Neural progenitor cell (in vitro differentiated cells): ENCODE data around the gene CKMT2. TPM values are rescaled to one million over a fixed set of nuclear protein-coding genes. Genes with fewer than 3 reads are reported as not detected.

Experiments used
- DNase-seq: peaks from one replicate; pipeline ENCODE4 v3.0.0-alpha.2; 2016; ENCODE audit warnings: low spot score
- H2AFZ ChIP-seq: fragments of 200-600 bp; sonication (generic); replicated peaks from 2 replicates; pipeline ENCODE4 v1.6.1; 2016; ENCODE audit warnings: antibody characterized with exemption
- H3F3A ChIP-seq: fragments of 200-600 bp; sonication (generic); 2 replicates; pipeline ENCODE4 v1.6.1; 2016; ENCODE audit warnings: antibody characterized with exemption, low read depth
- H3K27ac ChIP-seq: fragments of 200-600 bp; sonication (generic); 2 replicates; pipeline ENCODE4 v1.5.1; 2016; ENCODE audit warnings: mild to moderate bottlenecking
- H3K27me3 ChIP-seq: fragments of 200-600 bp; sonication (generic); 2 replicates; pipeline ENCODE4 v1.6.1; 2016; ENCODE audit warnings: mild to moderate bottlenecking, moderate library complexity
- H3K36me3 ChIP-seq: fragments of 200-600 bp; sonication (generic); 2 replicates; pipeline ENCODE4 v1.5.1; 2016
- H3K4me1 ChIP-seq: fragments of 200-600 bp; sonication (generic); 2 replicates; pipeline ENCODE4 v1.6.1; 2016; ENCODE audit warnings: mixed run types
- H3K4me2 ChIP-seq: fragments of 200-600 bp; sonication (generic); 2 replicates; pipeline ENCODE4 v1.6.1; 2016
- H3K4me3 ChIP-seq: fragments of 200-600 bp; sonication (generic); 2 replicates; pipeline ENCODE4 v1.5.1; 2016
- H3K79me2 ChIP-seq: fragments of 200-600 bp; sonication (generic); 2 replicates; pipeline ENCODE4 v1.6.1; 2016; ENCODE audit warnings: low read depth
- H3K9ac ChIP-seq: fragments of 200-600 bp; sonication (generic); 2 replicates; pipeline ENCODE4 v1.6.1; 2016
- H3K9me3 ChIP-seq: fragments of 200-600 bp; sonication (generic); 2 replicates; pipeline ENCODE4 v1.5.1; 2016; ENCODE audit warnings: low read depth
- H4K20me1 ChIP-seq: fragments of 200-600 bp; sonication (generic); 2 replicates; pipeline ENCODE4 v1.6.1; 2016; ENCODE audit warnings: low read depth
- H3K27ac Mint-ChIP-seq: 3 replicates; pipeline ENCODE4 v1.8.0; 2021; ENCODE audit warnings: mixed read lengths
- H3K27me3 Mint-ChIP-seq: 2 replicates; pipeline ENCODE4 v1.8.0; 2022; ENCODE audit warnings: low read depth, mild to moderate bottlenecking, inconsistent platforms, moderate library complexity, mixed read lengths; ENCODE audit not compliant: insufficient read depth
- H3K36me3 Mint-ChIP-seq: 3 replicates; pipeline ENCODE4 v1.8.0; 2021; ENCODE audit warnings: mixed read lengths
- H3K4me1 Mint-ChIP-seq: 3 replicates; pipeline ENCODE4 v1.8.0; 2021; ENCODE audit warnings: mixed read lengths
- H3K4me3 Mint-ChIP-seq: 3 replicates; pipeline ENCODE4 v1.8.0; 2021; ENCODE audit warnings: mild to moderate bottlenecking, moderate library complexity, mixed read lengths
- H3K9me3 Mint-ChIP-seq: 3 replicates; pipeline ENCODE4 v1.8.0; 2020; ENCODE audit warnings: mixed read lengths
- CTCF ChIP-seq: fragments of 200-600 bp; sonication (generic); IDR thresholded peaks from 2 replicates; pipeline ENCODE4 v1.5.1; 2017; ENCODE audit warnings: antibody characterized with exemption, mild to moderate bottlenecking
- EZH2 ChIP-seq: fragments of 200-600 bp; sonication (generic); IDR thresholded peaks from 2 replicates; pipeline ENCODE4 v1.6.1; 2017; ENCODE audit warnings: antibody characterized with exemption, mild to moderate bottlenecking, moderate library complexity
- EZH2phosphoT487 ChIP-seq: fragments of 200-600 bp; sonication (generic); IDR thresholded peaks from 2 replicates; pipeline ENCODE4 v1.6.1; 2017; ENCODE audit warnings: antibody characterized with exemption
- total RNA-seq: library from RNA; depleted of rRNA; stranded (reverse); fragments of >200 nt; gene quantifications from 2 replicates; pipeline ENCODE4 v1.2.3, GENCODE V29; 2015; ENCODE audit warnings: low replicate concordance

CKMT2 gene
- total RNA-seq, 1 donor from 2014 or later = not detected

GRCh38 chr5:81195335-81195929 is 37.7 kb upstream of the CKMT2 start:
- H3K27me3 ChIP-seq = peaks cover 8% of the 10 kb centered on the region
- H3F3A ChIP-seq = no peaks in the 10 kb centered on the region
- H3K79me2 ChIP-seq = no peaks in the 10 kb centered on the region
- H3K36me3 ChIP-seq = no peaks in the 10 kb centered on the region
- no peak overlapping the region for H3K4me2 ChIP-seq
- H4K20me1 ChIP-seq = no peaks in the 10 kb centered on the region
- Mint-ChIP-seq H3K9me3 (no peaks in the 10 kb centered on the region), H3K36me3 (peaks cover under 1% of the 10 kb centered on the region), H3K27me3 (peaks cover 2% of the 10 kb centered on the region), H3K27ac (no peak overlapping the region), H3K4me3 (no peak overlapping the region), H3K4me1 (peaks cover 10% of the 10 kb centered on the region)
- H3K9ac ChIP-seq = no peak overlapping the region
- H2AFZ ChIP-seq = no peak overlapping the region
- TF ChIP-seq EZH2 (no peak), CTCF (no peak), EZH2phosphoT487 (no peak)
- no peak for DNase-seq
- H3K4me3 ChIP-seq = no peak overlapping the region
- H3K4me1 ChIP-seq = no peaks in the 10 kb centered on the region
- H3K27ac ChIP-seq = no peak overlapping the region
- no peaks in the 10 kb centered on the region for H3K9me3 ChIP-seq

DNA sequence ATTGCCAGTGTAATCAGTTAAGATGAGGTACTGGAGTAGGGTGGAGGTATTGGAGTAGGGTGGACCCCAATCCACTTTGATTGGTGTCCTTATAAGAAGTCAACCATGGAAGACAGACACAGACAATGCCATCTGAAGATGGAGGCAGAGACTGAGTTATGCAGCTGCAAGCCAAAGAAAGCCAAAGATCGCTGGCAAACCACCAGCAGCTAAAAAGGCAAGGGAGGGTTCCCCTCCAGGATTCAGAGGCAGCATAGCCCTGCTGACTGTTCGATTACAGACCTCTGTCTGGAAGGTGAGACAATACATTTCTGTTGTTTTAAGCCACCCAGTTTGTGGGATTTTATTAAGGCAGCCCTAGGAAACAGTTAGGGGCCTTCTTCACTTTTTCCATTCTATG is 30.5 kb upstream of the CKMT2 start:
- TF ChIP-seq EZH2phosphoT487 (no peak), EZH2 (no peak), CTCF (no peak)
- Mint-ChIP-seq H3K27ac (no peak overlapping the region), H3K9me3 (no peaks in the 10 kb centered on the region), H3K4me1 (no peaks in the 10 kb centered on the region), H3K4me3 (no peak overlapping the region), H3K27me3 (no peaks in the 10 kb centered on the region), H3K36me3 (peaks cover 3% of the 10 kb centered on the region)
- Histone ChIP-seq H3K9ac (no peak overlapping the region), H3K4me3 (no peak overlapping the region), H3K27me3 (no peaks in the 10 kb centered on the region), H2AFZ (no peak overlapping the region), H3K4me2 (no peak overlapping the region), H3K4me1 (no peaks in the 10 kb centered on the region), H3K36me3 (no peaks in the 10 kb centered on the region), H3K9me3 (no peaks in the 10 kb centered on the region), H3F3A (no peaks in the 10 kb centered on the region), H3K79me2 (no peaks in the 10 kb centered on the region), H3K27ac (no peak overlapping the region), H4K20me1 (no peaks in the 10 kb centered on the region)
- no peak for DNase-seq

- H3K4me3 ChIP-seq = no peak overlapping the region
- H3K27me3 ChIP-seq = no peaks in the 10 kb centered on the region
- DNase-seq = no peak
- Mint-ChIP-seq H3K4me3 (no peak overlapping the region), H3K36me3 (peaks cover 3% of the 10 kb centered on the region), H3K4me1 (no peaks in the 10 kb centered on the region), H3K27me3 (no peaks in the 10 kb centered on the region), H3K9me3 (no peaks in the 10 kb centered on the region), H3K27ac (no peak overlapping the region)
- no peaks in the 10 kb centered on the region for H3K9me3 ChIP-seq
- H3K9ac ChIP-seq = no peak overlapping the region
- no peak overlapping the region for H2AFZ ChIP-seq
- H3K27ac ChIP-seq = no peak overlapping the region
- TF ChIP-seq CTCF (no peak), EZH2 (no peak), EZH2phosphoT487 (no peak)
- H3K4me2 ChIP-seq = no peak overlapping the region
- no peaks in the 10 kb centered on the region for H3K4me1 ChIP-seq
- H4K20me1 ChIP-seq = no peaks in the 10 kb centered on the region
- no peaks in the 10 kb centered on the region for H3K79me2 ChIP-seq
- no peaks in the 10 kb centered on the region for H3F3A ChIP-seq
- H3K36me3 ChIP-seq = no peaks in the 10 kb centered on the region
These were observed 29.4 kb upstream of the CKMT2 start for GRCh38 chr5:81203729-81204128.
